ENCODE data around the gene AGTRAP. TPM values are rescaled to one million over a fixed set of nuclear protein-coding genes. Genes with fewer than 3 reads are reported as not detected.
A peak's percentile ranks its signal among the peaks of the same experiment; 100 is the strongest.

AGTRAP gene
- total and polyA plus RNA-seq, 2 experiments from 2014 or later = 34.2 to 71.9 TPM

DNA sequence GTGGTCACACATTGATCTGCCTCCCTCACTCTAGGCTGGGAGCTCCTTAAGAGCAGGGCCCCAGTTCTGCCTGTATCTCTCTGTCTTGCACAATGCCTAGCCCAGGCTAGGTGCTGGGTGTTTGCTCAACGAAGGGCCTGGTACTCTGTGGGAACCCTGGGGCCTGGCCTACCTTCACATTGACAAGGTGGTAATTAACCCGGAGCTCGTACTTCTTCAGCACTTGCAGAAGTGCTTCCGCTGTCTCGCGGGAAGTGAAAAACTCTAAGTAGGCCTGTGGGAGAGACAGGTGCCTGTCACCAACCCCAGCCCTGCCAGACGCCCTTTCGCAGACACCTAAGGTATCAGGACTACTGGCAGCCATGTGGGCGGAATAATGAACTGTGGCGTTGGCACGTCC, 56.2 kb downstream of the AGTRAP start:
- Histone ChIP-seq H2AFZ (no peak overlapping the region), H4K20me1 (ENCODE audit: insufficient read depth, poor library complexity, severe bottlenecking) (no peaks in the 10 kb centered on the region), H3K79me2 (no peaks in the 10 kb centered on the region), H3K4me1 (ENCODE audit: insufficient read depth) (peaks cover 37% of the 10 kb centered on the region), H3K4me2 (peak overlapping the region; percentile 25), H3K36me3 (replicated peaks; ENCODE audit: insufficient read depth, low read depth) (no peaks in the 10 kb centered on the region), H3K27me3 (no peaks in the 10 kb centered on the region), H3K27ac (peak overlapping the region; percentile 92), H3K4me3 (no peak overlapping the region), H3K9me2 (replicated peaks; ENCODE audit: insufficient read depth) (no peaks in the 10 kb centered on the region), H3K9me3 (ENCODE audit: low read depth) (no peaks in the 10 kb centered on the region)
- WGBS (ENCODE audit: low lambda C conversion rate, missing lambda C conversion rate) = 79% methylated on average over 11 of the region's 11 CpGs
- DNase-seq (ENCODE audit: low spot score) = peak; percentile 48
- no peak for TF ChIP-seq CTCF (IDR thresholded peaks at IDR 0.05; ENCODE audit: poor library complexity)
- TF ChIP-seq EZH2phosphoT487 (IDR thresholded peaks at IDR 0.05; ENCODE audit: low read depth, severe bottlenecking, unreplicated experiment) = no peak
- no peak for TF ChIP-seq EZH2 (IDR thresholded peaks at IDR 0.05; ENCODE audit: borderline replicate concordance)

DNA sequence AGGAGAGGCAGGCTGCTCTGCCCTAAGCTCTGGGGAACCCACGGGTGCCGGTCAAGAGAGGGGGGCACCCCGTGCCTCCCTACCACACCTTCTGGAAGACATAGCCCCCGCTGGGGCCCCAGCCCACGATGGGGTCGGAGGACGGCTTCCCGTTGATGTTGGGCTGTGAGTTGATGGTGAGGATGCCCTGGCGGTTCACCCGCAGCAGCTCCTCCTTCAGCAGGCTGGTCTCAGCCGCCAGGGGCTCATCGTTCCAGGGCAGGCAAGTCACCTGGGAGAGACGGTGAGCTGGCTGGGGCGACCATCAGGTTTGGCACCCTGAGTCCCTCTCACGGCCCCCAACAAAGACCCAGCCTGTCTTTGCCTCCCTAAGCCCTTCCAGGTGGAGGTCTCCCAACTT, 57.9 kb downstream of the AGTRAP start:
- Histone ChIP-seq H2AFZ (no peak overlapping the region), H3K36me3 (replicated peaks; ENCODE audit: insufficient read depth, low read depth) (no peaks in the 10 kb centered on the region), H3K4me1 (ENCODE audit: insufficient read depth) (peaks cover 26% of the 10 kb centered on the region), H3K9me2 (replicated peaks; ENCODE audit: insufficient read depth) (no peaks in the 10 kb centered on the region), H3K27me3 (no peaks in the 10 kb centered on the region), H3K4me3 (no peak overlapping the region), H3K79me2 (no peaks in the 10 kb centered on the region), H3K4me2 (no peak overlapping the region), H3K27ac (peak overlapping the region; percentile 31), H3K9me3 (ENCODE audit: low read depth) (no peaks in the 10 kb centered on the region), H4K20me1 (ENCODE audit: insufficient read depth, poor library complexity, severe bottlenecking) (no peaks in the 10 kb centered on the region)
- TF ChIP-seq EZH2phosphoT487 (IDR thresholded peaks at IDR 0.05; ENCODE audit: low read depth, severe bottlenecking, unreplicated experiment) (no peak), CTCF (IDR thresholded peaks at IDR 0.05; ENCODE audit: poor library complexity) (no peak), EZH2 (IDR thresholded peaks at IDR 0.05; ENCODE audit: borderline replicate concordance) (no peak)
- no peak for DNase-seq (ENCODE audit: low spot score)
- whole genome bisulfite sequencing (ENCODE audit: low lambda C conversion rate, missing lambda C conversion rate) = 94% methylated on average over 15 of the region's 15 CpGs

GRCh38 chr1:11794446-11795237, 58.7 kb downstream of the AGTRAP start:
- Histone ChIP-seq H3K27me3 (no peaks in the 10 kb centered on the region), H3K4me3 (no peak overlapping the region), H2AFZ (no peak overlapping the region), H3K79me2 (no peaks in the 10 kb centered on the region), H3K4me2 (no peak overlapping the region), H3K4me1 (ENCODE audit: insufficient read depth) (peaks cover 26% of the 10 kb centered on the region), H3K9me3 (ENCODE audit: low read depth) (no peaks in the 10 kb centered on the region), H3K9me2 (replicated peaks; ENCODE audit: insufficient read depth) (no peaks in the 10 kb centered on the region), H4K20me1 (ENCODE audit: insufficient read depth, poor library complexity, severe bottlenecking) (no peaks in the 10 kb centered on the region), H3K36me3 (replicated peaks; ENCODE audit: insufficient read depth, low read depth) (no peaks in the 10 kb centered on the region), H3K27ac (no peak overlapping the region)
- DNase-seq (ENCODE audit: low spot score) = no peak
- WGBS (ENCODE audit: low lambda C conversion rate, missing lambda C conversion rate) = 94% methylated on average over 19 of the region's 19 CpGs
- TF ChIP-seq EZH2phosphoT487 (IDR thresholded peaks at IDR 0.05; ENCODE audit: low read depth, severe bottlenecking, unreplicated experiment) = no peak
- no peak for TF ChIP-seq CTCF (IDR thresholded peaks at IDR 0.05; ENCODE audit: poor library complexity)
- no peak for TF ChIP-seq EZH2 (IDR thresholded peaks at IDR 0.05; ENCODE audit: borderline replicate concordance)

Measured in hepatocyte (in vitro differentiated cells).